HepG2 (cell line): ENCODE results near the gene RPEL1. TPM values are rescaled to one million over a fixed set of nuclear protein-coding genes. Genes with fewer than 3 reads are reported as not detected.

Experiments used
- ARID3A ChIP-seq: IDR thresholded peaks from 2 replicates; pipeline ENCODE4 v1.6.1; 2012; ENCODE audit warnings: low read depth, low read length, improper control_type of control experiment
- DNMT1 ChIP-seq: sonication (generic); formaldehyde crosslinking; IDR thresholded peaks from 2 replicates; pipeline ENCODE4 v1.5.1; 2020; ENCODE audit warnings: mild to moderate bottlenecking, missing genetic modification reagents
- ELF1 ChIP-seq: sonication (generic); formaldehyde crosslinking; IDR thresholded peaks from 2 replicates; pipeline ENCODE4 v1.4.0; 2020; ENCODE audit warnings: missing genetic modification reagents
- FOXA3 ChIP-seq: IDR thresholded peaks from 2 replicates; pipeline ENCODE4 v1.6.1; 2016; ENCODE audit warnings: missing genetic modification reagents, missing compliant biosample characterization
- GFI1 ChIP-seq: sonication (generic); formaldehyde crosslinking; IDR thresholded peaks from 2 replicates; pipeline ENCODE4 v1.5.0; 2020; ENCODE audit warnings: missing genetic modification reagents, mild to moderate bottlenecking, borderline replicate concordance
- HOMEZ ChIP-seq: IDR thresholded peaks from 2 replicates; pipeline ENCODE4 v1.6.1; 2016; ENCODE audit warnings: low read depth
- IKZF4 ChIP-seq: sonication (generic); formaldehyde crosslinking; IDR thresholded peaks from 2 replicates; pipeline ENCODE4 v1.5.1; 2020; ENCODE audit warnings: borderline replicate concordance, mild to moderate bottlenecking, low read depth, missing genetic modification reagents; ENCODE audit errors: not compliant biosample characterization
- NR2F6 ChIP-seq, 2 experiments: IDR thresholded peaks; 2 replicates each; pipeline ENCODE4 v1.6.1; 2016; ENCODE audit warnings: antibody characterized with exemption in 1 of 2, mild to moderate bottlenecking in 1 of 2
- PAF1 ChIP-seq: IDR thresholded peaks from 2 replicates; pipeline ENCODE4 v1.6.1; 2016; ENCODE audit warnings: missing genetic modification reagents, missing compliant biosample characterization
- RBAK ChIP-seq: sonication (generic); formaldehyde crosslinking; IDR thresholded peaks from 2 replicates; pipeline ENCODE4 v1.5.1; 2020; ENCODE audit warnings: mild to moderate bottlenecking, missing genetic modification reagents
- SOX5 ChIP-seq: IDR thresholded peaks from 2 replicates; pipeline ENCODE4 v1.6.1; 2016; ENCODE audit warnings: borderline replicate concordance
- TBX2 ChIP-seq: sonication (generic); formaldehyde crosslinking; IDR thresholded peaks from 2 replicates; pipeline ENCODE4 v1.5.0; 2020; ENCODE audit warnings: missing genetic modification reagents, mild to moderate bottlenecking, borderline replicate concordance
- TGIF2 ChIP-seq: IDR thresholded peaks from 2 replicates; pipeline ENCODE4 v1.6.1; 2016; ENCODE audit warnings: control low read depth, missing compliant biosample characterization
- THAP11 ChIP-seq: IDR thresholded peaks from 2 replicates; pipeline ENCODE4 v1.6.1; 2016; ENCODE audit warnings: missing biosample characterization, missing genetic modification reagents
- TRIM24 ChIP-seq: sonication (generic); formaldehyde crosslinking; IDR thresholded peaks from 2 replicates; pipeline ENCODE4 v1.8.0; 2022; ENCODE audit warnings: mild to moderate bottlenecking, missing genetic modification reagents
- U2AF1 ChIP-seq: fragments of 200-400 bp; formaldehyde crosslinking; optimal IDR thresholded peaks from 2 replicates; pipeline ENCODE3; 2017; ENCODE audit warnings: mild to moderate bottlenecking, low read depth, low read length
- ZBTB3 ChIP-seq: sonication (generic); formaldehyde crosslinking; IDR thresholded peaks from 2 replicates; pipeline ENCODE4 v1.4.0; 2020; ENCODE audit warnings: low read depth, mild to moderate bottlenecking, moderate library complexity, missing genetic modification reagents, borderline replicate concordance
- ZBTB33 ChIP-seq: sonication (generic); formaldehyde crosslinking; IDR thresholded peaks from 2 replicates; pipeline ENCODE4 v1.4.0; 2020; ENCODE audit warnings: missing genetic modification reagents
- ZNF331 ChIP-seq: sonication (generic); formaldehyde crosslinking; IDR thresholded peaks from 2 replicates; pipeline ENCODE4 v1.4.0; 2020; ENCODE audit warnings: missing genetic modification reagents
- ZNF441 ChIP-seq: sonication (generic); formaldehyde crosslinking; IDR thresholded peaks from 2 replicates; pipeline ENCODE4 v1.7.0; 2021; ENCODE audit warnings: missing genetic modification reagents, borderline replicate concordance
- ZNF512 ChIP-seq: sonication (generic); formaldehyde crosslinking; IDR thresholded peaks from 2 replicates; pipeline ENCODE4 v1.4.0; 2020; ENCODE audit warnings: mild to moderate bottlenecking, missing genetic modification reagents
- ZNF713 ChIP-seq: sonication (generic); formaldehyde crosslinking; IDR thresholded peaks from 2 replicates; pipeline ENCODE4 v1.4.0; 2020; ENCODE audit warnings: mild to moderate bottlenecking, missing genetic modification reagents
- polyA plus RNA-seq, 8 experiments: library from polyadenylated mRNA; depleted of rRNA in 3 of 8; stranded (reverse) in 7 of 8; unstranded in 1 of 8; fragments of >200 nt; fragmentation: Illumina TruSeq in 4 of 8; extraction: Trizol in 4 of 8; gene quantifications; 2 replicates each; pipeline versions ENCODE4 v1.2.1 to v1.2.3, GENCODE V29; 2011 to 2016; ENCODE audit warnings: low read depth in 4 of 8, missing spikeins in 1 of 8, mixed read lengths in 1 of 8; ENCODE audit not compliant: insufficient read depth in 1 of 8
- total RNA-seq, 5 experiments: library from RNA; depleted of rRNA; stranded (reverse); fragments of >200 nt; fragmentation: Illumina TruSeq; extraction: Trizol; gene quantifications; 2 replicates each; pipeline ENCODE4 v1.2.3, GENCODE V29; 2016; ENCODE audit warnings: low read depth in 1 of 5

RPEL1 gene
- total and polyA plus RNA-seq, 2 of the 13 experiments (the other 11 are each of a cell fraction or from before 2014, with no cell fraction given) = 0.04 to 0.07 TPM

- TF ChIP-seq ELF1 (CRISPR knock-in tag) (no peak), ZNF441 (CRISPR knock-in tag) (no peak), TGIF2 (CRISPR knock-in tag) (no peak), ZBTB33 (CRISPR knock-in tag) (no peak), ZNF331 (CRISPR knock-in tag) (peak; percentile 77), PAF1 (CRISPR knock-in tag) (no peak), DNMT1 (CRISPR knock-in tag) (no peak), ZBTB3 (CRISPR knock-in tag) (no peak), NR2F6 (IDR thresholded peaks at IDR 0.05) (peak; percentile 41; the same call in 1 of the 2 replicates), NR2F6 (CRISPR knock-in tag; IDR thresholded peaks at IDR 0.05) (no peak; the same call in 1 of the 2 replicates), U2AF1 (no peak), TRIM24 (CRISPR knock-in tag) (no peak), ZNF713 (CRISPR knock-in tag) (no peak), FOXA3 (peak; percentile 70), ARID3A (0 out of 2 replicates have a peak, but pooled peaks have one; percentile 46), THAP11 (peak; percentile 48), GFI1 (CRISPR knock-in tag) (no peak), HOMEZ (CRISPR knock-in tag) (peak; percentile 33; the same call in 1 of the 2 replicates), IKZF4 (CRISPR knock-in tag) (no peak), ZNF512 (no peak), SOX5 (CRISPR knock-in tag) (peak; percentile 90), TBX2 (0 out of 2 replicates have a peak, but pooled peaks have one; percentile 20), RBAK (CRISPR knock-in tag) (no peak)
These were observed 14.6 kb upstream of the RPEL1 start (continued) for GRCh38 chr10:103231047-103231551.
